Left lung (tissue), 10 donors: ENCODE measurements around the gene SLC12A8. TPM values are rescaled to one million over a fixed set of nuclear protein-coding genes. Genes with fewer than 3 reads are reported as not detected.

ENCODE experiments used
- ATAC-seq: fragments of 200-7000 bp; cut with Tn5 transposase; one replicate; pipeline ENCODE4 v1.9.1; 2020; ENCODE audit warnings: moderate library complexity
- DNase-seq, 4 donors: peaks; one replicate each; pipeline ENCODE4 v3.0.0-alpha.2; 2013 to 2020
- H3K27ac ChIP-seq, 2 donors: fragments of 200-600 bp; sonication (generic) in 1 of 2; one replicate each; pipeline versions ENCODE4 v1.5.0 to v1.8.0; 2020 to 2021
- H3K27me3 ChIP-seq, 2 donors: fragments of 200-600 bp; sonication (generic) in 1 of 2; one replicate each; pipeline versions ENCODE4 v1.5.0 to v1.8.0; 2020 to 2021
- H3K36me3 ChIP-seq, 2 donors: fragments of 200-600 bp; sonication (generic) in 1 of 2; one replicate each; pipeline versions ENCODE4 v1.5.0 to v1.8.0; 2020 to 2021
- H3K4me1 ChIP-seq, 2 donors: fragments of 200-600 bp; one replicate each; pipeline ENCODE4 v1.8.0; 2021
- H3K4me3 ChIP-seq, 2 donors: fragments of 200-600 bp; sonication (generic) in 1 of 2; one replicate each; pipeline versions ENCODE4 v1.5.0 to v1.8.0; 2020 to 2021; ENCODE audit warnings: mild to moderate bottlenecking in 1 of 2
- H3K9me3 ChIP-seq, 2 donors: fragments of 200-600 bp; sonication (generic) in 1 of 2; one replicate each; pipeline versions ENCODE4 v1.5.0 to v1.8.0; 2020 to 2021
- intact Hi-C, 2 donors: fragments of 100-400 bp; cut with DNase I; formaldehyde crosslinking; loops; one replicate each; pipeline versions ENCODE4 v1.11.2 to v1.14.2; 2022
- polyA plus RNA-seq, 6 donors: library from polyadenylated mRNA; unstranded; fragments of 120-200 nt; gene quantifications; one replicate each; pipeline ENCODE4 v1.2.1, GENCODE V29; 2013; ENCODE audit not compliant: insufficient read length in 6 of 6
- total RNA-seq, 2 donors: library from RNA; stranded (reverse); fragmentation: NEBNext Ultra II Directional; extraction: Animal tissue kit (Norgen Biotek cat#: 25700); gene quantifications; one replicate each; pipeline ENCODE4 v1.2.1, GENCODE V29; 2021
- TF ChIP-seq, protein P1 (sequence below), 2 donors: fragments of 200-600 bp; sonication (generic) in 1 of 2; IDR thresholded peaks; one replicate each; pipeline versions ENCODE4 v1.5.0 to v1.8.0; 2021; ENCODE audit warnings: antibody characterized with exemption in 2 of 2
- donor health status: DM: no; HTN: yes; CAD: no.
- donor health status: DM: no; HTN: no; CAD: no.

SLC12A8 gene
- total and polyA plus RNA-seq, 8 donors, result 1.1 to 17.1 (median 1.6) TPM

- DNase-seq (no peak), ATAC-seq (no peak)
- no peaks in the 10 kb centered on the region for H3K36me3 ChIP-seq
- no peak overlapping the region for H3K27ac ChIP-seq
- intact Hi-C loops, result loop anchor here in 1 of 2 donors (10.0 kb wide), 1 partner anchor 67 kb away; no protein-coding TSS in a partner anchor
- H3K4me1 ChIP-seq, result peaks cover under 1 to 13% of the 10 kb centered on the region in 2 donors
- H3K9me3 ChIP-seq, result no peaks in the 10 kb centered on the region
- TF ChIP-seq, protein P1, sequence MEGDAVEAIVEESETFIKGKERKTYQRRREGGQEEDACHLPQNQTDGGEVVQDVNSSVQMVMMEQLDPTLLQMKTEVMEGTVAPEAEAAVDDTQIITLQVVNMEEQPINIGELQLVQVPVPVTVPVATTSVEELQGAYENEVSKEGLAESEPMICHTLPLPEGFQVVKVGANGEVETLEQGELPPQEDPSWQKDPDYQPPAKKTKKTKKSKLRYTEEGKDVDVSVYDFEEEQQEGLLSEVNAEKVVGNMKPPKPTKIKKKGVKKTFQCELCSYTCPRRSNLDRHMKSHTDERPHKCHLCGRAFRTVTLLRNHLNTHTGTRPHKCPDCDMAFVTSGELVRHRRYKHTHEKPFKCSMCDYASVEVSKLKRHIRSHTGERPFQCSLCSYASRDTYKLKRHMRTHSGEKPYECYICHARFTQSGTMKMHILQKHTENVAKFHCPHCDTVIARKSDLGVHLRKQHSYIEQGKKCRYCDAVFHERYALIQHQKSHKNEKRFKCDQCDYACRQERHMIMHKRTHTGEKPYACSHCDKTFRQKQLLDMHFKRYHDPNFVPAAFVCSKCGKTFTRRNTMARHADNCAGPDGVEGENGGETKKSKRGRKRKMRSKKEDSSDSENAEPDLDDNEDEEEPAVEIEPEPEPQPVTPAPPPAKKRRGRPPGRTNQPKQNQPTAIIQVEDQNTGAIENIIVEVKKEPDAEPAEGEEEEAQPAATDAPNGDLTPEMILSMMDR (IDR thresholded peaks at IDR 0.05), result no peak
- H3K4me3 ChIP-seq, result no peak overlapping the region
- H3K27me3 ChIP-seq, result no peaks in the 10 kb centered on the region
Measured at GRCh38 chr3:125068265-125068664, 144.3 kb downstream of the SLC12A8 start.

GRCh38 chr3:125067225-125067624 lies 145.3 kb downstream of the SLC12A8 start:
- intact Hi-C loops, result loop anchor here in 1 of 2 donors (10.0 kb wide), 1 partner anchor 68 kb away; no protein-coding TSS in a partner anchor
- no peak overlapping the region for H3K27ac ChIP-seq
- no peaks in the 10 kb centered on the region for H3K27me3 ChIP-seq
- H3K4me3 ChIP-seq, result no peak overlapping the region
- no peaks in the 10 kb centered on the region for H3K9me3 ChIP-seq
- ATAC-seq (no peak), DNase-seq (no peak)
- peaks cover 10 to 23% of the 10 kb centered on the region in 2 donors for H3K4me1 ChIP-seq
- TF ChIP-seq, protein P1 (IDR thresholded peaks at IDR 0.05), result no peak
- no peaks in the 10 kb centered on the region for H3K36me3 ChIP-seq

DNA sequence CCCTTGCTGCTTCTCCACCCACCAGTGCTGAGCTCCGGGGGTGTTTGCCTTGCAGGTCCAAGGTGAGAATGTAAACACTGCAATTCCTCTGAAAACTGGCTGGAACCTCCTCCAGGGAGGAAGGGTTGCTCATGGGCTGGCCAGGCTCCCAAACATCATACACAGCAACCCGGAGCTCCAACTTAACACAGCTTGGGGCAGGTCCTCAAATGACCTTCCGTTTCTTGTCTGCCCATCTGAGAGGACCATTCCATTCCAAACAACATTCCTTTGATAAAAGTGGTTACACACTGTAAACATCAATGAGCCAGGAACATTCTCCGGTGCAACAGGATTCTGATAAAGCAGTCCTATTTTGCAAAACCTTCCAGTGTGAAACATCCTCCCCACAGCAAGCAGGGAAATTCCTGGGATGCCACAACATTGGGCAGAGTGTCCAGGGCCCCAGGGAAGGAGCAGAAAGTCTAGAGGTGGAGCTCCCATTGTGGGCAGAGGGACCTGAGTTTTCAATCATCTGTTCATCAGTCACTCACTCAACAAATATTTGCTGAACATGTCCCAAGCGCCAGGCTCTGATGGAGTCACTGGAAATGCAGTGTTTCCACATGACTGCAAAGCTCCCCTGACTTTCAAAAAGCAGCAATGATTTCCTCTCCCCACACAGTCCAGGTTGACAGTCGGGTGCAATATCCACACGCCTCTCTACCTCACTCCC lies 149.5 kb downstream of the SLC12A8 start:
- Histone ChIP-seq H3K27ac (peak overlapping the region in 1 of 2 donors; percentile 60), H3K4me3 (no peak overlapping the region), H3K36me3 (no peaks in the 10 kb centered on the region), H3K27me3 (no peaks in the 10 kb centered on the region), H3K9me3 (no peaks in the 10 kb centered on the region), H3K4me1 (peaks cover 17 to 33% of the 10 kb centered on the region in 2 donors)
- intact Hi-C loops, result loop anchor here in 1 of 2 donors (10.0 kb wide), 1 partner anchor 72 kb away; no protein-coding TSS in a partner anchor
- TF ChIP-seq, protein P1 (IDR thresholded peaks at IDR 0.05), result no peak
- peak; percentile 78 for ATAC-seq
- peak in 1 of 4 donors; percentile 53 for DNase-seq

DNA sequence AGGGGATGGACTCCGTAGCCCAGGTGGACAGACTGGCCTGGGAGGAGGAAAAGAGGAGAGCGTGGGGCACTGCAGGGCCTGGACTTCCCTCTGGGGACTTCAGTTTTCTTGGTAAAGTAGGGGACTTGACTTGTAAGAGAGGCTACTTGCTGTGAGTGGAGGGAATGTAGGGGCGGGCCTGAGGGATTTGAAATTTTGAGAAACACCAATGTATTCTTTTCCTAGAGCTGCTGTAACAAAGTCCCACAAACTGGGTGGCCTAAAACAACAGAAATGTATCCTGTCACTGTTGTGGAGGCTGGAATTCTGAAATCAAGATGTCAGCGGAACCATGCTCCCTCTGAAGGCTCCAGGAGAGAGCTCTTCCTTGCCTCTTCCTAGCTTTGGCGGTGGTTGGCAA lies 150.9 kb downstream of the SLC12A8 start:
- Histone ChIP-seq H3K4me3 (no peak overlapping the region), H3K27ac (peak overlapping the region; percentile 58 to 60), H3K4me1 (peaks cover 17 to 43% of the 10 kb centered on the region in 2 donors), H3K36me3 (no peaks in the 10 kb centered on the region), H3K27me3 (peaks cover 0 to 3% of the 10 kb centered on the region in 2 donors), H3K9me3 (no peaks in the 10 kb centered on the region)
- intact Hi-C loops, result loop anchor here in 1 of 2 donors (10.0 kb wide), 1 partner anchor 73 kb away; no protein-coding TSS in a partner anchor
- DNase-seq (no peak), ATAC-seq (no peak)
- TF ChIP-seq, protein P1 (IDR thresholded peaks at IDR 0.05), result no peak

DNA sequence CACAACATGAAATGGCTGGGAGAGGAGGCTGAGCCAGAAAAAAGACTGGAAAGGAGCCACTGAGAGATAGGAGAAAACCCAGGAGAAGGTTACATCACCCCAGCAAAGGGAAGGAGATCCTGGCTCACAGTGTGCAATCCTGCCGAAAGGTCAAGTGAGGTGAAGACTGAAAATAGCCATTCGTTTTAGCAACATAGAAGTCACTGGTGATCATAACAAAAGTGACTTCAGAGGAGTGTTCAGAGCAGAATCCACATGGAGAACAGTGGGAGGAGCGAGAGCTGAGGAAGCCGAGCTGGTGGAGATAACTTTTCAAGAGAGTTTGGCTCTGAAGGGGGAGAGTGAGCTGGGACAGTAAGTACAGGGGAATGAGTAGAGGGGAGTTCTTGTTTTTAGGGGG lies 151.4 kb downstream of the SLC12A8 start:
- Histone ChIP-seq H3K27me3 (peaks cover 0 to 7% of the 10 kb centered on the region in 2 donors), H3K36me3 (no peaks in the 10 kb centered on the region), H3K4me3 (no peak overlapping the region), H3K27ac (peak overlapping the region; percentile 58 to 60), H3K9me3 (no peaks in the 10 kb centered on the region), H3K4me1 (peaks cover 20 to 47% of the 10 kb centered on the region in 2 donors)
- TF ChIP-seq, protein P1 (IDR thresholded peaks at IDR 0.05), result no peak
- intact Hi-C loops, result loop anchor here in 1 of 2 donors (10.0 kb wide), 1 partner anchor 74 kb away; no protein-coding TSS in a partner anchor
- ATAC-seq (peak; percentile 22), DNase-seq (peak in 2 of 4 donors; percentile 76 to 88)
